GM18861 (cell line): ENCODE measurements around the gene JAKMIP3.
"Not testable (repeated sequence)": the region's sequence is repeated elsewhere in the genome, so short reads cannot be mapped to it uniquely, and the experiment has no call there.

Source experiments
- ATAC-seq: cut with Tn5 transposase; IDR thresholded peaks from one replicate; pipeline ENCODE4 v1.9.1; 2021; ENCODE audit not compliant: unreplicated experiment

The JAKMIP3 gene

GRCh38 chr10:132064082-132064755 lies 1.5 kb upstream of the JAKMIP3 start:
- no peak for ATAC-seq

GRCh38 chr10:132064771-132065437 lies 842 bp upstream of the JAKMIP3 start:
- no peak for ATAC-seq

GRCh38 chr10:132066186-132066585 lies 440 bp downstream of the JAKMIP3 start:
- no peak for ATAC-seq

- no peak for ATAC-seq
Measured at GRCh38 chr10:132066812-132067211, 1.1 kb downstream of the JAKMIP3 start.

- no peak for ATAC-seq
Measured at GRCh38 chr10:132068431-132069121, 2.8 kb downstream of the JAKMIP3 start.

- ATAC-seq, result no peak
Measured at GRCh38 chr10:132069122-132069848, 3.5 kb downstream of the JAKMIP3 start.

- no peak for ATAC-seq
Measured at GRCh38 chr10:132069849-132070182, 4.1 kb downstream of the JAKMIP3 start.

- no peak for ATAC-seq
Measured at GRCh38 chr10:132070724-132071123, 5.0 kb downstream of the JAKMIP3 start.

- ATAC-seq, result no peak
Measured at GRCh38 chr10:132071667-132072066, 5.9 kb downstream of the JAKMIP3 start.

GRCh38 chr10:132075909-132076577 lies 10.3 kb downstream of the JAKMIP3 start:
- no peak for ATAC-seq

GRCh38 chr10:132076578-132077081 lies 10.9 kb downstream of the JAKMIP3 start:
- no peak for ATAC-seq

- ATAC-seq, result no peak
Measured at GRCh38 chr10:132077091-132077490, 11.3 kb downstream of the JAKMIP3 start.

- no peak for ATAC-seq
Measured at GRCh38 chr10:132078746-132079345, 13.1 kb downstream of the JAKMIP3 start.

GRCh38 chr10:132084384-132084783 lies 18.6 kb downstream of the JAKMIP3 start:
- ATAC-seq, result not testable (repeated sequence)

GRCh38 chr10:132093236-132093635 lies 27.5 kb downstream of the JAKMIP3 start:
- ATAC-seq, result not testable (repeated sequence)

- no peak for ATAC-seq
Measured at GRCh38 chr10:132094581-132095234, 29.0 kb downstream of the JAKMIP3 start.

GRCh38 chr10:132095403-132096113 lies 29.8 kb downstream of the JAKMIP3 start:
- ATAC-seq, result no peak

- ATAC-seq, result no peak
Measured at GRCh38 chr10:132096223-132096622, 30.5 kb downstream of the JAKMIP3 start.

- no peak for ATAC-seq
Measured at GRCh38 chr10:132096863-132097478, 31.2 kb downstream of the JAKMIP3 start.
